HepG2 (cell line): ENCODE data around the gene OR2L13. TPM values are rescaled to one million over a fixed set of nuclear protein-coding genes. Genes with fewer than 3 reads are reported as not detected.
"Not testable (repeated sequence)": the region's sequence is repeated elsewhere in the genome, so short reads cannot be mapped to it uniquely, and the experiment has no call there.

Source experiments
- ATAC-seq: fragments of 200-7000 bp; cut with Tn5 transposase; 3 replicates; pipeline ENCODE4 v1.9.1; 2020; ENCODE audit warnings: mild to moderate bottlenecking, moderate library complexity
- BruUV-seq: library from RNA; stranded (reverse); fragments of 400-500 nt; replicated peaks from 2 replicates; lab custom pipeline; 2021; lab: Mats Ljungman, UMichigan
- CTCF ChIA-PET: fragments of 300-600 bp; formaldehyde crosslinking; extraction: SDS; loops from one replicate; lab custom pipeline; 2021; ENCODE audit warnings: low total read pairs, inconsistent platforms, low intra/inter-chr PET ratio; lab: Yijun Ruan, JAX
- POLR2A ChIA-PET: fragments of 350-600 bp; sonication (Branson Sonifier 250); formaldehyde crosslinking; loops from one replicate; lab custom pipeline; 2020; ENCODE audit warnings: antibody characterized with exemption, inconsistent platforms; lab: Yijun Ruan, JAX
- DNase-seq: peaks from one replicate; pipeline ENCODE4 v3.0.0-alpha.2; 2015; ENCODE audit warnings: low spot score
- FAIRE-seq: peaks from 3 replicates; lab custom pipeline; 2011; peaks lifted over from hg19 to GRCh38; lab: Jason Lieb, UNC
- H2AFZ ChIP-seq: one replicate; pipeline ENCODE4 v1.6.1; 2011; ENCODE audit warnings: low read length, inconsistent platforms
- H3K27ac ChIP-seq: fragments of 300-600 bp; 3 replicates; pipeline ENCODE4 v1.8.0; 2011; ENCODE audit warnings: mixed run types, mild to moderate bottlenecking, mixed read lengths, low read length, inconsistent platforms; ENCODE audit not compliant: insufficient read depth; ENCODE audit errors: extremely low read length
- H3K27me3 ChIP-seq, 2 experiments: fragments of 200-600 bp in 1 of 2; 2 replicates in 1 of 2; 3 replicates in 1 of 2; pipeline versions ENCODE4 v1.6.0 to v1.8.0; 2011; ENCODE audit warnings: low read length in 2 of 2, mild to moderate bottlenecking in 2 of 2, moderate library complexity in 2 of 2, inconsistent platforms in 1 of 2; ENCODE audit not compliant: insufficient read depth in 2 of 2, control insufficient read depth in 1 of 2
- H3K36me3 ChIP-seq, 2 experiments: fragments of 200-600 bp in 1 of 2; replicated peaks in 1 of 2; 2 replicates in 1 of 2; 3 replicates in 1 of 2; pipeline versions ENCODE4 v1.5.1 to v1.8.0; 2011; ENCODE audit warnings: low read length in 2 of 2, inconsistent platforms in 1 of 2; ENCODE audit not compliant: insufficient read depth in 2 of 2, control insufficient read depth in 1 of 2
- H3K4me1 ChIP-seq: 2 replicates; pipeline ENCODE4 v1.5.1; 2012; ENCODE audit warnings: low read length, inconsistent platforms; ENCODE audit not compliant: insufficient read depth
- H3K4me2 ChIP-seq: 2 replicates; pipeline ENCODE4 v1.6.0; 2011; ENCODE audit warnings: low read depth, low read length, inconsistent platforms
- H3K4me3 ChIP-seq, 3 experiments: fragments of 200-600 bp in 1 of 3; sonication (generic), shearing (Covaris generic) in 1 of 3; replicated peaks in 1 of 3; 2 replicates each; pipeline ENCODE4 v1.5.1; 2011 to 2016; ENCODE audit warnings: low read length in 3 of 3, inconsistent platforms in 2 of 3, low read depth in 2 of 3, mild to moderate bottlenecking in 2 of 3, control low read depth in 1 of 3, mixed read lengths in 1 of 3; ENCODE audit not compliant: insufficient read depth in 1 of 3
- H3K79me2 ChIP-seq: one replicate; pipeline ENCODE4 v1.6.1; 2011; ENCODE audit warnings: low read length, inconsistent platforms; ENCODE audit not compliant: insufficient read depth
- H3K9ac ChIP-seq: 2 replicates; pipeline ENCODE4 v1.6.0; 2011; ENCODE audit warnings: mild to moderate bottlenecking, low read depth, low read length, inconsistent platforms; ENCODE audit not compliant: insufficient read depth
- H3K9me3 ChIP-seq: 2 replicates; pipeline ENCODE4 v1.5.1; 2012; ENCODE audit warnings: mild to moderate bottlenecking, low read length
- H4K20me1 ChIP-seq: 2 replicates; pipeline ENCODE4 v1.6.0; 2011; ENCODE audit warnings: inconsistent platforms, mild to moderate bottlenecking, low read length, moderate library complexity; ENCODE audit not compliant: insufficient read depth
- CCDC6 ChIP-seq: sonication (generic); formaldehyde crosslinking; IDR thresholded peaks from 2 replicates; pipeline ENCODE4 v1.8.1; 2022; ENCODE audit warnings: mild to moderate bottlenecking, missing genetic modification reagents, moderate library complexity
- JDP2 ChIP-seq: sonication (generic); formaldehyde crosslinking; IDR thresholded peaks from 2 replicates; pipeline ENCODE4 v1.8.1; 2022; ENCODE audit warnings: missing genetic modification reagents, borderline replicate concordance
- MAFF ChIP-seq: IDR thresholded peaks from 2 replicates; pipeline ENCODE4 v1.6.1; 2011; ENCODE audit warnings: low read depth, low read length, improper control_type of control experiment
- MAFG ChIP-seq: sonication (generic); formaldehyde crosslinking; IDR thresholded peaks from 2 replicates; pipeline ENCODE4 v1.5.1; 2020; ENCODE audit warnings: mild to moderate bottlenecking, missing genetic modification reagents
- MAFK ChIP-seq, 2 experiments: IDR thresholded peaks in 1 of 2; conservative IDR thresholded peaks in 1 of 2; 2 replicates each; pipeline ENCODE4 v1.6.1; 2011; ENCODE audit warnings: improper control_type of control experiment in 2 of 2, low read length in 2 of 2
- MTERF4 ChIP-seq: sonication (generic); formaldehyde crosslinking; IDR thresholded peaks from 2 replicates; pipeline ENCODE4 v1.8.0; 2023; ENCODE audit warnings: mild to moderate bottlenecking, missing genetic modification reagents
- TBP ChIP-seq: sonication (generic); formaldehyde crosslinking; IDR thresholded peaks from 2 replicates; pipeline ENCODE4 v1.5.0; 2020; ENCODE audit warnings: missing genetic modification reagents
- ZBTB2 ChIP-seq: sonication (generic); formaldehyde crosslinking; IDR thresholded peaks from 2 replicates; pipeline ENCODE4 v1.8.0; 2022; ENCODE audit warnings: low read depth, missing genetic modification reagents
- ZBTB21 ChIP-seq: sonication (generic); formaldehyde crosslinking; IDR thresholded peaks from 2 replicates; pipeline ENCODE4 v1.4.0; 2020; ENCODE audit warnings: missing genetic modification reagents
- ZFP82 ChIP-seq: sonication (generic); formaldehyde crosslinking; IDR thresholded peaks from 2 replicates; pipeline ENCODE4 v1.5.1; 2020; ENCODE audit warnings: mild to moderate bottlenecking, missing genetic modification reagents, borderline replicate concordance
- ZKSCAN5 ChIP-seq: sonication (generic); formaldehyde crosslinking; IDR thresholded peaks from 2 replicates; pipeline ENCODE4 v1.5.1; 2020; ENCODE audit warnings: mild to moderate bottlenecking, missing genetic modification reagents
- WGBS: methylation state at CpG from one replicate; pipeline ENCODE4 v1.1.6; 2017; ENCODE audit warnings: low lambda C conversion rate; 5-methylcytosine and 5-hydroxymethylcytosine counted together
- in situ Hi-C: cut with HindIII; loops from 2 replicates; pipeline ENCODE4 v1.10.0; 2017; ENCODE audit warnings: low pct_unique_long_range_greater_than_20kb; ENCODE audit not compliant: extremely low pct_ligation_motif_present
- intact Hi-C: fragments of 100-400 bp; cut with micrococcal nuclease; formaldehyde crosslinking; loops from one replicate; pipeline ENCODE4 v1.10.0; 2022; ENCODE audit not compliant: unreplicated experiment
- polyA plus RNA-seq, 8 experiments: library from polyadenylated mRNA; depleted of rRNA in 3 of 8; stranded (reverse) in 7 of 8; unstranded in 1 of 8; fragments of >200 nt; fragmentation: Illumina TruSeq in 4 of 8; extraction: Trizol in 4 of 8; gene quantifications; 2 replicates each; pipeline versions ENCODE4 v1.2.1 to v1.2.3, GENCODE V29; 2011 to 2016; ENCODE audit warnings: low read depth in 4 of 8, missing spikeins in 1 of 8, mixed read lengths in 1 of 8; ENCODE audit not compliant: insufficient read depth in 1 of 8
- total RNA-seq, 5 experiments: library from RNA; depleted of rRNA; stranded (reverse); fragments of >200 nt; fragmentation: Illumina TruSeq; extraction: Trizol; gene quantifications; 2 replicates each; pipeline ENCODE4 v1.2.3, GENCODE V29; 2016; ENCODE audit warnings: low read depth in 1 of 5

Gene OR2L13
- total and polyA plus RNA-seq, 2 of the 13 experiments (the other 11 are each of a cell fraction or from before 2014, with no cell fraction given), result not detected

- Histone ChIP-seq H3K4me1 (no peaks in the 10 kb centered on the region), H3K27ac (no peak overlapping the region), H4K20me1 (no peaks in the 10 kb centered on the region), H3K4me3 (no peak overlapping the region), H3K9me3 (peaks cover 56% of the 10 kb centered on the region), H3K9ac (no peak overlapping the region), H3K36me3 (no peaks in the 10 kb centered on the region), H3K79me2 (no peaks in the 10 kb centered on the region), H2AFZ (no peak overlapping the region), H3K27me3 (no peaks in the 10 kb centered on the region), H3K4me2 (no peak overlapping the region)
- intact Hi-C loops, result no loop called here
- ATAC-seq (no peak), FAIRE-seq (no peak), DNase-seq (no peak)
- POLR2A ChIA-PET, result no interaction called here
- TF ChIP-seq ZBTB21 (no peak), JDP2 (no peak), MTERF4 (no peak), MAFK (conservative IDR thresholded peaks at IDR 0.05 in 1 of 2, IDR thresholded peaks at IDR 0.05 in 1 of 2; ENCODE audit: low read length in 2 of 2) (peak; percentile 99), TBP (CRISPR knock-in tag) (no peak), ZKSCAN5 (CRISPR knock-in tag) (no peak), ZBTB2 (no peak), ZFP82 (no peak), MAFG (CRISPR knock-in tag) (peak; percentile 68; the same call in 1 of the 2 replicates), MAFF (peak; percentile 99), CCDC6 (CRISPR knock-in tag) (no peak)
- in situ Hi-C loops, result no loop called here
- CTCF ChIA-PET, result no interaction called here
- WGBS, result 70% methylated on average over 3 of the region's 3 CpGs
- no TSS peak for BruUV-seq
Observed at GRCh38 chr1:248065604-248066003, 29.4 kb upstream of the OR2L13 start.

- H3K27ac ChIP-seq, in situ Hi-C loops, ATAC-seq, H2AFZ ChIP-seq, DNase-seq, H3K4me3 ChIP-seq, POLR2A ChIA-PET, FAIRE-seq, BruUV-seq, H3K36me3 ChIP-seq, H4K20me1 ChIP-seq, H3K4me2 ChIP-seq, H3K79me2 ChIP-seq, intact Hi-C loops, H3K27me3 ChIP-seq, CTCF ChIA-PET, H3K9ac ChIP-seq, H3K4me1 ChIP-seq: not testable (repeated sequence)
- WGBS, result 24% methylated on average over 4 of the region's 17 CpGs
- peaks cover 67% of the 10 kb centered on the region for H3K9me3 ChIP-seq
Observed at GRCh38 chr1:248083864-248084263, 11.1 kb upstream of the OR2L13 start.
